ENCODE data around the gene EZH2. TPM values are rescaled to one million over a fixed set of nuclear protein-coding genes. Genes with fewer than 3 reads are reported as not detected.

The EZH2 gene
- 10 to 100 TPM in 1 of 4 donors, 1 to 10 TPM in 3; 6.0 to 17.3 (median 7.2) TPM for total RNA-seq

- intact Hi-C loops (cut with DNase I; ENCODE audit: low total_unique reads) = loop anchor here (10.0 kb wide), 1 partner anchor 51 kb away; no protein-coding TSS in a partner anchor
- no peak for TF ChIP-seq POLR2AphosphoS5 (IDR thresholded peaks at IDR 0.05)
- no peak for TF ChIP-seq POLR2A (IDR thresholded peaks at IDR 0.05)
- TF ChIP-seq EP300 (IDR thresholded peaks at IDR 0.05; ENCODE audit: low read depth) = no peak
- TF ChIP-seq CTCF (IDR thresholded peaks at IDR 0.05) = no peak
- 2% methylated on average over 9 of the region's 50 CpGs; no CpG with 5 or more reads in 1 of the 2 donors for WGBS, 2 donors (ENCODE audit: low coverage in 1 of 2)
These were observed at the start of gene EZH2 for GRCh38 chr7:148884049-148884298. EZH2 (minus strand) TSS chr7:148884291; CDS start chr7:148847298, 36,993 bp downstream.

GRCh38 chr7:148931470-148931869 is 47.4 kb upstream of the EZH2 start:
- intact Hi-C loops (cut with DNase I; ENCODE audit: low total_unique reads) (loop anchor here (10.0 kb wide), 1 partner anchor 47 kb away; the partner anchor contains the start of gene EZH2), in situ Hi-C loops (cut with MboI; ENCODE audit: low pct_ligation_motif_present in 1 of 4, low pct_unique_long_range_greater_than_20kb in 1 of 4, low sequenced_read_pairs in 3 of 4) (no loop called here)
- 86 to 89% methylated on average over 5 of the region's 5 CpGs for WGBS, 2 donors (ENCODE audit: low coverage in 1 of 2)
- Histone ChIP-seq H3K4me3 (no peak overlapping the region), H3K27ac (no peak overlapping the region), H3K36me3 (no peaks in the 10 kb centered on the region), H3K27me3 (no peaks in the 10 kb centered on the region), H3K4me1 (no peaks in the 10 kb centered on the region), H3K9me3 (no peaks in the 10 kb centered on the region)
- no peak for DNase-seq
- TF ChIP-seq EP300 (IDR thresholded peaks at IDR 0.05; ENCODE audit: low read depth) = no peak
- TF ChIP-seq POLR2A (IDR thresholded peaks at IDR 0.05) = no peak
- no peak for TF ChIP-seq CTCF (IDR thresholded peaks at IDR 0.05)
- no peak for TF ChIP-seq POLR2AphosphoS5 (IDR thresholded peaks at IDR 0.05)

More at GRCh38 chr7:148884049-148884298, at the start of gene EZH2:
- H3K9me3 ChIP-seq = no peaks in the 10 kb centered on the region
- no peaks in the 10 kb centered on the region for H3K36me3 ChIP-seq
- H3K4me3 ChIP-seq = peak within 1 kb of the TSS; percentile 74 to 98 (median 92)
- in situ Hi-C loops (cut with MboI; ENCODE audit: low pct_ligation_motif_present in 1 of 4, low pct_unique_long_range_greater_than_20kb in 1 of 4, low sequenced_read_pairs in 3 of 4) = loop anchor here in 1 of 4 donors (10.0 kb wide), 1 partner anchor 81 kb away; no protein-coding TSS in a partner anchor
- H3K27ac ChIP-seq = peak within 1 kb of the TSS; percentile 95 to 98 (median 96)
- DNase-seq = no peak
- peaks cover 0 to 16% (median 6%) of the 10 kb centered on the region in 4 donors for H3K4me1 ChIP-seq
- H3K27me3 ChIP-seq = no peaks in the 10 kb centered on the region

GRCh38 chr7:148930335-148930734 is 46.2 kb upstream of the EZH2 start:
- intact Hi-C loops (cut with DNase I; ENCODE audit: low total_unique reads) (loop anchor here (10.0 kb wide), 1 partner anchor 46 kb away; the partner anchor contains the start of gene EZH2), in situ Hi-C loops (cut with MboI; ENCODE audit: low pct_ligation_motif_present in 1 of 4, low pct_unique_long_range_greater_than_20kb in 1 of 4, low sequenced_read_pairs in 3 of 4) (no loop called here)
- Histone ChIP-seq H3K27ac (no peak overlapping the region), H3K4me1 (no peaks in the 10 kb centered on the region), H3K9me3 (no peaks in the 10 kb centered on the region), H3K27me3 (no peaks in the 10 kb centered on the region), H3K36me3 (no peaks in the 10 kb centered on the region), H3K4me3 (no peak overlapping the region)
- TF ChIP-seq POLR2A (IDR thresholded peaks at IDR 0.05) = no peak
- no peak for TF ChIP-seq EP300 (IDR thresholded peaks at IDR 0.05; ENCODE audit: low read depth)
- no peak for TF ChIP-seq CTCF (IDR thresholded peaks at IDR 0.05)
- no peak for TF ChIP-seq POLR2AphosphoS5 (IDR thresholded peaks at IDR 0.05)
- no peak for DNase-seq
- WGBS, 2 donors (ENCODE audit: low coverage in 1 of 2) = 83 to 86% methylated on average over 6 to 10 of the region's 10 CpGs

GRCh38 chr7:148929176-148929575 is 45.1 kb upstream of the EZH2 start:
- Histone ChIP-seq H3K4me1 (no peaks in the 10 kb centered on the region), H3K27ac (no peak overlapping the region), H3K27me3 (no peaks in the 10 kb centered on the region), H3K4me3 (no peak overlapping the region), H3K9me3 (no peaks in the 10 kb centered on the region), H3K36me3 (no peaks in the 10 kb centered on the region)
- 90 to 93% methylated on average over 1 to 6 of the region's 6 CpGs for whole genome bisulfite sequencing, 2 donors (ENCODE audit: low coverage in 1 of 2)
- no peak for DNase-seq
- intact Hi-C loops (cut with DNase I; ENCODE audit: low total_unique reads) (no loop called here), in situ Hi-C loops (cut with MboI; ENCODE audit: low pct_ligation_motif_present in 1 of 4, low pct_unique_long_range_greater_than_20kb in 1 of 4, low sequenced_read_pairs in 3 of 4) (no loop called here)
- TF ChIP-seq POLR2A (IDR thresholded peaks at IDR 0.05) (no peak), CTCF (IDR thresholded peaks at IDR 0.05) (no peak), POLR2AphosphoS5 (IDR thresholded peaks at IDR 0.05) (no peak)

Measured in transverse colon (tissue), 4 donors.